DND-41 (cell line): ENCODE results near the gene UBXN4.

ENCODE experiments used
- EZH2 ChIP-seq: IDR thresholded peaks from 3 replicates; pipeline ENCODE4 v1.6.1; 2012; ENCODE audit warnings: borderline replicate concordance, low read depth, mild to moderate bottlenecking, moderate library complexity, low read length, inconsistent platforms; ENCODE audit not compliant: severe bottlenecking
- TF ChIP-seq, protein P1 (sequence below): IDR thresholded peaks from 2 replicates; pipeline ENCODE4 v1.5.1; 2012; ENCODE audit warnings: borderline replicate concordance, low read length, moderate library complexity, mild to moderate bottlenecking; ENCODE audit not compliant: poor library complexity, severe bottlenecking; ENCODE audit errors: extremely low read depth

GRCh38 chr2:135775420-135775819, 33.8 kb downstream of the UBXN4 start:
- TF ChIP-seq, protein P1, sequence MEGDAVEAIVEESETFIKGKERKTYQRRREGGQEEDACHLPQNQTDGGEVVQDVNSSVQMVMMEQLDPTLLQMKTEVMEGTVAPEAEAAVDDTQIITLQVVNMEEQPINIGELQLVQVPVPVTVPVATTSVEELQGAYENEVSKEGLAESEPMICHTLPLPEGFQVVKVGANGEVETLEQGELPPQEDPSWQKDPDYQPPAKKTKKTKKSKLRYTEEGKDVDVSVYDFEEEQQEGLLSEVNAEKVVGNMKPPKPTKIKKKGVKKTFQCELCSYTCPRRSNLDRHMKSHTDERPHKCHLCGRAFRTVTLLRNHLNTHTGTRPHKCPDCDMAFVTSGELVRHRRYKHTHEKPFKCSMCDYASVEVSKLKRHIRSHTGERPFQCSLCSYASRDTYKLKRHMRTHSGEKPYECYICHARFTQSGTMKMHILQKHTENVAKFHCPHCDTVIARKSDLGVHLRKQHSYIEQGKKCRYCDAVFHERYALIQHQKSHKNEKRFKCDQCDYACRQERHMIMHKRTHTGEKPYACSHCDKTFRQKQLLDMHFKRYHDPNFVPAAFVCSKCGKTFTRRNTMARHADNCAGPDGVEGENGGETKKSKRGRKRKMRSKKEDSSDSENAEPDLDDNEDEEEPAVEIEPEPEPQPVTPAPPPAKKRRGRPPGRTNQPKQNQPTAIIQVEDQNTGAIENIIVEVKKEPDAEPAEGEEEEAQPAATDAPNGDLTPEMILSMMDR = no peak
- no peak for TF ChIP-seq EZH2
